Skeletal muscle tissue (tissue), 4 donors: ENCODE measurements around the gene COG4. TPM values are rescaled to one million over a fixed set of nuclear protein-coding genes. Genes with fewer than 3 reads are reported as not detected.

Experiments
- H3K27ac ChIP-seq: one replicate; pipeline ENCODE4 v1.7.0; 2013; ENCODE audit warnings: mild to moderate bottlenecking, low read depth, low read length, inconsistent platforms
- H3K27me3 ChIP-seq, 3 donors: one replicate each; pipeline ENCODE4 v1.7.0; 2013; ENCODE audit warnings: low read length in 3 of 3; ENCODE audit not compliant: control insufficient read depth in 3 of 3, insufficient read depth in 3 of 3
- H3K36me3 ChIP-seq, 3 donors: one replicate each; pipeline ENCODE4 v1.7.0; 2013; ENCODE audit warnings: low read length in 3 of 3; ENCODE audit not compliant: control insufficient read depth in 3 of 3, insufficient read depth in 3 of 3
- H3K4me1 ChIP-seq, 3 donors: one replicate each; pipeline ENCODE4 v1.7.0; 2013; ENCODE audit warnings: low read length in 3 of 3, mild to moderate bottlenecking in 3 of 3; ENCODE audit not compliant: control insufficient read depth in 3 of 3, insufficient read depth in 3 of 3
- H3K4me3 ChIP-seq, 3 donors: one replicate each; pipeline ENCODE4 v1.7.0; 2013; ENCODE audit warnings: low read length in 3 of 3
- H3K9ac ChIP-seq, 3 donors: one replicate each; pipeline ENCODE4 v1.7.0; 2013; ENCODE audit warnings: low read length in 3 of 3, mild to moderate bottlenecking in 3 of 3, moderate library complexity in 2 of 3, low read depth in 1 of 3
- H3K9me3 ChIP-seq, 3 donors: one replicate each; pipeline ENCODE4 v1.7.0; 2013; ENCODE audit warnings: low read length in 3 of 3; ENCODE audit not compliant: control insufficient read depth in 3 of 3
- total RNA-seq: library from RNA; depleted of rRNA; stranded (reverse); fragments of >200 nt; gene quantifications from one replicate; pipeline ENCODE4 v1.2.3, GENCODE V29; 2014
- donor health status: Osteomylitis.

COG4 gene
- total RNA-seq, result 66.8 TPM

GRCh38 chr16:70523076-70523742 lies at the start of gene COG4:
Gene COG4, minus strand, starts transcription at chr16:70523554. Its CDS starts 11 bp downstream, at chr16:70523543.
- Histone ChIP-seq H3K27ac (peak within 1 kb of the TSS; percentile 88), H3K9me3 (no peaks in the 10 kb centered on the region), H3K36me3 (peaks cover 9 to 12% (median 11%) of the 10 kb centered on the region in 3 donors), H3K27me3 (no peaks in the 10 kb centered on the region), H3K4me1 (peaks cover 14 to 30% (median 24%) of the 10 kb centered on the region in 3 donors), H3K9ac (peak within 1 kb of the TSS; percentile 97 to 98 (median 98)), H3K4me3 (peak within 1 kb of the TSS; percentile 78 to 100 (median 98))

- no peak overlapping the region for H3K9ac ChIP-seq
- H3K4me3 ChIP-seq, result no peak overlapping the region
- H3K9me3 ChIP-seq, result no peaks in the 10 kb centered on the region
- H3K27ac ChIP-seq, result peak overlapping the region; percentile 67
- H3K27me3 ChIP-seq, result no peaks in the 10 kb centered on the region
- H3K36me3 ChIP-seq, result peaks cover 37 to 48% (median 43%) of the 10 kb centered on the region in 3 donors
- peaks cover 39 to 49% (median 40%) of the 10 kb centered on the region in 3 donors for H3K4me1 ChIP-seq
These were observed 49.5 kb upstream of the COG4 start for GRCh38 chr16:70572926-70573270.

GRCh38 chr16:70572050-70572925 lies 48.9 kb upstream of the COG4 start:
- Histone ChIP-seq H3K27ac (peak overlapping the region; percentile 67), H3K4me3 (no peak overlapping the region), H3K9me3 (no peaks in the 10 kb centered on the region), H3K9ac (no peak overlapping the region), H3K36me3 (peaks cover 39 to 54% (median 47%) of the 10 kb centered on the region in 3 donors), H3K4me1 (peaks cover 37 to 47% (median 40%) of the 10 kb centered on the region in 3 donors), H3K27me3 (no peaks in the 10 kb centered on the region)

GRCh38 chr16:70571623-70572022 lies 48.3 kb upstream of the COG4 start:
- Histone ChIP-seq H3K4me1 (peaks cover 31 to 42% (median 34%) of the 10 kb centered on the region in 3 donors), H3K27me3 (no peaks in the 10 kb centered on the region), H3K9ac (no peak overlapping the region), H3K36me3 (peaks cover 46 to 60% (median 54%) of the 10 kb centered on the region in 3 donors), H3K27ac (peak overlapping the region; percentile 67), H3K9me3 (no peaks in the 10 kb centered on the region), H3K4me3 (no peak overlapping the region)

- no peaks in the 10 kb centered on the region for H3K9me3 ChIP-seq
- H3K36me3 ChIP-seq, result peaks cover 49 to 62% (median 59%) of the 10 kb centered on the region in 3 donors
- H3K4me3 ChIP-seq, result no peak overlapping the region
- H3K27ac ChIP-seq, result no peak overlapping the region
- H3K27me3 ChIP-seq, result no peaks in the 10 kb centered on the region
- H3K4me1 ChIP-seq, result peaks cover 27 to 37% (median 30%) of the 10 kb centered on the region in 3 donors
- no peak overlapping the region for H3K9ac ChIP-seq
These were observed 47.7 kb upstream of the COG4 start for GRCh38 chr16:70570967-70571570.

GRCh38 chr16:70569752-70570151 lies 46.4 kb upstream of the COG4 start:
- H3K27ac ChIP-seq, result no peak overlapping the region
- peaks cover 58 to 69% (median 68%) of the 10 kb centered on the region in 3 donors for H3K36me3 ChIP-seq
- H3K4me1 ChIP-seq, result peaks cover 24 to 31% (median 30%) of the 10 kb centered on the region in 3 donors
- H3K27me3 ChIP-seq, result no peaks in the 10 kb centered on the region
- H3K9me3 ChIP-seq, result no peaks in the 10 kb centered on the region
- H3K9ac ChIP-seq, result no peak overlapping the region
- H3K4me3 ChIP-seq, result no peak overlapping the region

GRCh38 chr16:70568601-70569237 lies 45.4 kb upstream of the COG4 start:
- Histone ChIP-seq H3K27ac (no peak overlapping the region), H3K9me3 (no peaks in the 10 kb centered on the region), H3K36me3 (peaks cover 68 to 79% (median 79%) of the 10 kb centered on the region in 3 donors), H3K27me3 (no peaks in the 10 kb centered on the region), H3K9ac (no peak overlapping the region), H3K4me1 (peaks cover 22 to 24% (median 23%) of the 10 kb centered on the region in 3 donors), H3K4me3 (no peak overlapping the region)

GRCh38 chr16:70565053-70565452 lies 41.7 kb upstream of the COG4 start:
- no peak overlapping the region for H3K4me3 ChIP-seq
- no peaks in the 10 kb centered on the region for H3K27me3 ChIP-seq
- peaks cover 72 to 89% (median 88%) of the 10 kb centered on the region in 3 donors for H3K36me3 ChIP-seq
- no peak overlapping the region for H3K9ac ChIP-seq
- no peaks in the 10 kb centered on the region for H3K9me3 ChIP-seq
- H3K4me1 ChIP-seq, result peaks cover 0 to 7% (median 6%) of the 10 kb centered on the region in 3 donors
- H3K27ac ChIP-seq, result no peak overlapping the region

- peaks cover 64 to 87% (median 80%) of the 10 kb centered on the region in 3 donors for H3K36me3 ChIP-seq
- H3K4me3 ChIP-seq, result no peak overlapping the region
- H3K4me1 ChIP-seq, result peaks cover 0 to 6% (median 4%) of the 10 kb centered on the region in 3 donors
- H3K9me3 ChIP-seq, result no peaks in the 10 kb centered on the region
- H3K9ac ChIP-seq, result no peak overlapping the region
- no peak overlapping the region for H3K27ac ChIP-seq
- no peaks in the 10 kb centered on the region for H3K27me3 ChIP-seq
These were observed 40.3 kb upstream of the COG4 start for GRCh38 chr16:70563636-70564035.
